ENCODE data around the gene FNTB. TPM values are rescaled to one million over a fixed set of nuclear protein-coding genes. Genes with fewer than 3 reads are reported as not detected.
A peak's percentile ranks its signal among the peaks of the same experiment; 100 is the strongest.

Gene FNTB
- total RNA-seq, 1 experiment from 2014 or later = 35.3 TPM

- BruUV-seq (replicated peaks) = TSS peak; percentile 22
- H3K4me3 ChIP-seq = peak overlapping the region; percentile 69
- peak overlapping the region; percentile 96 for H2AFZ ChIP-seq
- intact Hi-C loops (cut with micrococcal nuclease; ENCODE audit: unreplicated experiment) = loop anchor here (2.0 to 5.0 kb wide), 5 partner anchors 59 to 968 kb away; partner anchors contain the start of gene FUT8
- peaks cover 14% of the 10 kb centered on the region for H3K4me1 ChIP-seq (replicated peaks; ENCODE audit: insufficient read depth)
- peaks cover 5% of the 10 kb centered on the region for H3F3A ChIP-seq (ENCODE audit: insufficient read depth, low read depth)
- TF ChIP-seq CTCF (conservative IDR thresholded peaks at IDR 0.05) (peak; percentile 52; the same call in 1 of the 2 replicates), EZH2 (IDR thresholded peaks at IDR 0.05; ENCODE audit: low read depth) (no peak)
- H3K4me2 ChIP-seq = peak overlapping the region; percentile 88
- CTCF ChIA-PET = no interaction called here
- DNase-seq = peak in 1 of 2 experiments; percentile 14
- H3K27me3 ChIP-seq (ENCODE audit: insufficient read depth, low read depth) = no peaks in the 10 kb centered on the region
- H3K27ac ChIP-seq = peak overlapping the region; percentile 46
- H3K9me3 ChIP-seq (ENCODE audit: insufficient read depth, low read depth) = no peaks in the 10 kb centered on the region
- no peaks in the 10 kb centered on the region for H3K9me2 ChIP-seq (ENCODE audit: insufficient read depth)
- H3K36me3 ChIP-seq (ENCODE audit: low read depth) = peaks cover 12% of the 10 kb centered on the region; the same call in 1 of the 2 replicates
- POLR2A ChIA-PET (ENCODE audit: unreplicated experiment) = interaction anchor here (0.6 to 0.8 kb wide), 3 partner anchors 59 to 225 kb away, joined by 4 to 7 read pairs (median 4); no protein-coding TSS in a partner anchor
- peaks cover 5% of the 10 kb centered on the region; the same call in 1 of the 2 replicates for H4K20me1 ChIP-seq (ENCODE audit: insufficient read depth)
- peaks cover 26% of the 10 kb centered on the region for H3K79me2 ChIP-seq (ENCODE audit: low read depth)
These were observed 116.6 kb downstream of the FNTB start for GRCh38 chr14:65103150-65103760.

- Histone ChIP-seq H2AFZ (no peak overlapping the region), H3K79me2 (ENCODE audit: low read depth) (peaks cover 19% of the 10 kb centered on the region), H3F3A (ENCODE audit: insufficient read depth, low read depth) (peaks cover 5% of the 10 kb centered on the region), H3K4me3 (no peak overlapping the region), H4K20me1 (ENCODE audit: insufficient read depth) (no peaks in the 10 kb centered on the region), H3K36me3 (ENCODE audit: low read depth) (peaks cover 6% of the 10 kb centered on the region; the same call in 1 of the 2 replicates), H3K9me3 (ENCODE audit: insufficient read depth, low read depth) (no peaks in the 10 kb centered on the region), H3K27ac (no peak overlapping the region), H3K9me2 (ENCODE audit: insufficient read depth) (no peaks in the 10 kb centered on the region), H3K4me2 (no peak overlapping the region), H3K4me1 (replicated peaks; ENCODE audit: insufficient read depth) (peaks cover 14% of the 10 kb centered on the region), H3K27me3 (ENCODE audit: insufficient read depth, low read depth) (no peaks in the 10 kb centered on the region)
- TF ChIP-seq EZH2 (IDR thresholded peaks at IDR 0.05; ENCODE audit: low read depth) (no peak), CTCF (conservative IDR thresholded peaks at IDR 0.05) (no peak)
- POLR2A ChIA-PET (ENCODE audit: unreplicated experiment) = interaction anchor here (0.7 kb wide), 1 partner anchor 29 kb away, joined by 5 read pairs; no protein-coding TSS in a partner anchor
- intact Hi-C loops (cut with micrococcal nuclease; ENCODE audit: unreplicated experiment) = loop anchor here (5.0 kb wide), 1 partner anchor 58 kb away; no protein-coding TSS in a partner anchor
- CTCF ChIA-PET = no interaction called here
- BruUV-seq (replicated peaks) = no TSS peak
- DNase-seq = no peak
These were observed 118.1 kb downstream of the FNTB start for GRCh38 chr14:65104791-65105190.

- intact Hi-C loops (cut with micrococcal nuclease; ENCODE audit: unreplicated experiment) = no loop called here
- H4K20me1 ChIP-seq (ENCODE audit: insufficient read depth) = no peaks in the 10 kb centered on the region
- no TSS peak for BruUV-seq (replicated peaks)
- no peak overlapping the region for H3K4me2 ChIP-seq
- H2AFZ ChIP-seq = no peak overlapping the region
- H3K27me3 ChIP-seq (ENCODE audit: insufficient read depth, low read depth) = no peaks in the 10 kb centered on the region
- no peaks in the 10 kb centered on the region for H3K9me3 ChIP-seq (ENCODE audit: insufficient read depth, low read depth)
- DNase-seq = no peak
- no peak overlapping the region for H3K4me3 ChIP-seq
- no peaks in the 10 kb centered on the region for H3K36me3 ChIP-seq (ENCODE audit: low read depth)
- peaks cover 7% of the 10 kb centered on the region for H3K79me2 ChIP-seq (ENCODE audit: low read depth)
- H3K9me2 ChIP-seq (ENCODE audit: insufficient read depth) = no peaks in the 10 kb centered on the region
- ChIA-PET CTCF (no interaction called here), POLR2A (ENCODE audit: unreplicated experiment) (no interaction called here)
- peaks cover 5% of the 10 kb centered on the region for H3F3A ChIP-seq (ENCODE audit: insufficient read depth, low read depth)
- TF ChIP-seq EZH2 (IDR thresholded peaks at IDR 0.05; ENCODE audit: low read depth) (no peak), CTCF (conservative IDR thresholded peaks at IDR 0.05) (no peak)
- no peak overlapping the region for H3K27ac ChIP-seq
- H3K4me1 ChIP-seq (replicated peaks; ENCODE audit: insufficient read depth) = 0 out of 2 replicates have a peak, but pooled peaks cover 5% of the 10 kb centered on the region
These were observed 119.6 kb downstream of the FNTB start for GRCh38 chr14:65106316-65106715.

All from PC-9 (cell line).